22Rv1 (cell line): ENCODE data around the gene FBLN5.

Experiments used
- H3K27ac ChIP-seq: fragments of 450-650 bp; 2 replicates; pipeline ENCODE4 v1.5.1; 2017
- CTCF ChIP-seq: fragments of 450-650 bp; IDR thresholded peaks from 2 replicates; pipeline ENCODE4 v1.5.1; 2017; ENCODE audit warnings: mild to moderate bottlenecking
- ZFX ChIP-seq: fragments of 450-650 bp; IDR thresholded peaks from 2 replicates; pipeline ENCODE4 v1.6.1; 2017; ENCODE audit warnings: antibody characterized with exemption, borderline replicate concordance

The FBLN5 gene

GRCh38 chr14:91946622-91947474 is 646 bp downstream of the FBLN5 start:
- no peak overlapping the region for H3K27ac ChIP-seq
- TF ChIP-seq CTCF: no peak
- TF ChIP-seq ZFX: no peak

- H3K27ac ChIP-seq: no peak overlapping the region
- no peak for TF ChIP-seq CTCF
These were observed 1.5 kb downstream of the FBLN5 start for GRCh38 chr14:91945751-91946621.

GRCh38 chr14:91942946-91943345 is 4.5 kb downstream of the FBLN5 start:
- no peak for TF ChIP-seq ZFX
- no peak for TF ChIP-seq CTCF
- H3K27ac ChIP-seq: no peak overlapping the region

- TF ChIP-seq ZFX (no peak), CTCF (no peak)
- no peak overlapping the region for H3K27ac ChIP-seq
These were observed 5.4 kb downstream of the FBLN5 start for GRCh38 chr14:91942128-91942527.

- no peak overlapping the region for H3K27ac ChIP-seq
- no peak for TF ChIP-seq ZFX
- TF ChIP-seq CTCF: no peak
These were observed 7.3 kb downstream of the FBLN5 start for GRCh38 chr14:91940209-91940608.

- TF ChIP-seq CTCF (no peak), ZFX (no peak)
These were observed 11.9 kb downstream of the FBLN5 start for GRCh38 chr14:91935586-91935985.

GRCh38 chr14:91934554-91935285 is 12.8 kb downstream of the FBLN5 start:
- no peak overlapping the region for H3K27ac ChIP-seq
- no peak for TF ChIP-seq CTCF
- no peak for TF ChIP-seq ZFX

More at GRCh38 chr14:91935586-91935985, 11.9 kb downstream of the FBLN5 start:
- no peak overlapping the region for H3K27ac ChIP-seq
